Stimulated activated CD4-positive, alpha-beta T cell treated with anti-CD3 and anti-CD28 coated beads, Interleukin-1b, Interleukin-23, amount 100 ng/mL, for 24 hours (primary cell): ENCODE measurements around the gene SAMD4A.

Experiments used
- DNase-seq, 4 experiments: peaks; one replicate each; pipeline ENCODE4 v3.0.0-alpha.2; 2020; ENCODE audit warnings: low read depth in 4 of 4, low spot score in 1 of 4

Gene SAMD4A

GRCh38 chr14:54817506-54817905 lies 250.6 kb downstream of the SAMD4A start:
- no peak for DNase-seq

GRCh38 chr14:54818201-54819133 lies 251.5 kb downstream of the SAMD4A start:
- DNase-seq, result no peak

GRCh38 chr14:54822685-54823084 lies 255.8 kb downstream of the SAMD4A start:
- DNase-seq, result no peak

- DNase-seq, result no peak
Measured at GRCh38 chr14:54823757-54824549, 257.0 kb downstream of the SAMD4A start.

- DNase-seq, result no peak
Measured at GRCh38 chr14:54828037-54828436, 261.1 kb downstream of the SAMD4A start.

- no peak for DNase-seq
Measured at GRCh38 chr14:54829486-54830224, 262.7 kb downstream of the SAMD4A start.

- DNase-seq, result no peak
Measured at GRCh38 chr14:54830650-54831049, 263.7 kb downstream of the SAMD4A start.

- no peak for DNase-seq
Measured at GRCh38 chr14:54834081-54834480, 267.2 kb downstream of the SAMD4A start.

- no peak for DNase-seq
Measured at GRCh38 chr14:54834727-54835126, 267.8 kb downstream of the SAMD4A start.

GRCh38 chr14:54836231-54836630 lies 269.3 kb downstream of the SAMD4A start:
- no peak for DNase-seq

- no peak for DNase-seq
Measured at GRCh38 chr14:54837508-54838149, 270.7 kb downstream of the SAMD4A start.

GRCh38 chr14:54838931-54839512 lies 272.1 kb downstream of the SAMD4A start:
- no peak for DNase-seq

- DNase-seq, result no peak
Measured at GRCh38 chr14:54839701-54840119, 272.8 kb downstream of the SAMD4A start.

GRCh38 chr14:54840336-54840735 lies 273.4 kb downstream of the SAMD4A start:
- DNase-seq, result no peak

- DNase-seq, result no peak
Measured at GRCh38 chr14:54840798-54841197, 273.9 kb downstream of the SAMD4A start.
